ENCODE results near the gene CORIN. TPM values are rescaled to one million over a fixed set of nuclear protein-coding genes. Genes with fewer than 3 reads are reported as not detected.

CORIN gene
- total and polyA plus RNA-seq, 2 of the 4 experiments (the other 2 are of a cell fraction), result 20.3 to 24.7 TPM

DNA sequence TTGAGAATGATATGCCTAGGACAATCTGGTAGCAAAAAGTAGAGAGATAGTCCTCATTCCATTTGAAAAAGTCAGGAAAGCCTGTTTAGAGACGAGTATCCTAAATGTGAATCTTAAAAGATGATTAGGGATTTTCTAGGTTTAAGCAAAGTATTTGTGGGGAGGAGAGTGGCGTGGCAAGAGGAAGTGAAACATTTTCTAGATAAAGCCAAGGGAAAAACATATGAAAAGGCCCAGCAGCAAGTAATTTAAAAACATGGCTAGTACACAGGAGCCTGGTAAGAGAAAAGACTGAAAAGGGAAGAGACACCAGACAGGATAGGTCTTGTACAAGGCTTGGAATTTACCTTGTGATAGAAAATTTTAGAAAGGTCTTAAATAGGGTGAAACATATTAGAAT lies 45.9 kb downstream of the CORIN start:
- no peak for DNase-seq
- Histone ChIP-seq H4K8ac (ENCODE audit: low read depth in 2 of 2, low read length in 2 of 2) (no peak overlapping the region), H4K5ac (ENCODE audit: low read depth, low read length) (no peak overlapping the region), H3K4ac (ENCODE audit: low read depth, low read length) (no peak overlapping the region), H3K14ac (replicated peaks; ENCODE audit: low read depth, low read length) (no peak overlapping the region), H3K4me1 (ENCODE audit: control insufficient read depth, insufficient read depth, low read length) (no peaks in the 10 kb centered on the region), H3K4me3 (ENCODE audit: insufficient read depth, low read depth, low read length) (no peak overlapping the region), H3K9ac (ENCODE audit: low read depth, low read length) (no peak overlapping the region), H3K4me2 (ENCODE audit: low read depth, low read length) (no peak overlapping the region), H2BK15ac (ENCODE audit: low read depth, low read length) (no peak overlapping the region), H2AFZ (replicated peaks; ENCODE audit: low read length, poor library complexity) (no peak overlapping the region), H3K27ac (ENCODE audit: insufficient read depth, low read length) (no peak overlapping the region), H3K23ac (ENCODE audit: low read depth, low read length) (no peak overlapping the region), H3K56ac (ENCODE audit: extremely low read depth, insufficient read depth, low read length) (no peak overlapping the region), H2BK20ac (ENCODE audit: low read depth, low read length) (no peak overlapping the region), H3K36me3 (ENCODE audit: control insufficient read depth, insufficient read depth, low read length) (no peaks in the 10 kb centered on the region), H3K79me1 (ENCODE audit: low read depth in 1 of 2, low read length in 2 of 2) (no peaks in the 10 kb centered on the region), H3K27me3 (ENCODE audit: control insufficient read depth, insufficient read depth, low read length) (no peaks in the 10 kb centered on the region; the same call in 1 of the 2 replicates), H3K18ac (ENCODE audit: low read depth, low read length) (no peak overlapping the region), H4K91ac (ENCODE audit: insufficient read depth, low read depth, low read length) (no peak overlapping the region), H2AK9ac (replicated peaks; ENCODE audit: low read depth, low read length, poor library complexity) (no peak overlapping the region), H4K20me1 (ENCODE audit: insufficient read depth, low read length) (no peaks in the 10 kb centered on the region), H3K9me3 (ENCODE audit: control insufficient read depth, insufficient read depth, low read length) (no peaks in the 10 kb centered on the region; the same call in 1 of the 2 replicates), H3K9me1 (ENCODE audit: insufficient read depth, low read length) (no peaks in the 10 kb centered on the region), H2AK5ac (ENCODE audit: low read depth, low read length) (no peak overlapping the region), H2BK5ac (ENCODE audit: low read depth, low read length, poor library complexity, severe bottlenecking) (no peak overlapping the region), H2BK120ac (ENCODE audit: low read depth, low read length) (no peak overlapping the region)
- no TSS peak for BruUV-seq (replicated peaks)
- WGBS, 2 experiments (ENCODE audit: extremely low coverage in 2 of 2, insufficient read length in 1 of 2), result 80% methylated on average over 2 of the region's 2 CpGs; no CpG with 5 or more reads in 1 of the 2 experiments
- POLR2A ChIA-PET (ENCODE audit: unreplicated experiment), result no interaction called here
- TF ChIP-seq MAZ (IDR thresholded peaks at IDR 0.05; ENCODE audit: borderline replicate concordance, low read depth, low read length) (no peak), MAFK (IDR thresholded peaks at IDR 0.05; ENCODE audit: low read depth, low read length) (no peak), RCOR1 (IDR thresholded peaks at IDR 0.05; ENCODE audit: insufficient replicate concordance, low read length) (no peak), POLR2A (IDR thresholded peaks at IDR 0.05; ENCODE audit: low read depth, low read length) (no peak), FOS (IDR thresholded peaks at IDR 0.05; ENCODE audit: low read depth, low read length) (no peak), CHD1 (IDR thresholded peaks at IDR 0.05; ENCODE audit: low read depth, low read length) (no peak), RAD21 (IDR thresholded peaks at IDR 0.05; ENCODE audit: low read length) (no peak), MXI1 (IDR thresholded peaks at IDR 0.05; ENCODE audit: borderline replicate concordance, low read depth, low read length) (no peak)
- TF ChIP-seq, protein P1, sequence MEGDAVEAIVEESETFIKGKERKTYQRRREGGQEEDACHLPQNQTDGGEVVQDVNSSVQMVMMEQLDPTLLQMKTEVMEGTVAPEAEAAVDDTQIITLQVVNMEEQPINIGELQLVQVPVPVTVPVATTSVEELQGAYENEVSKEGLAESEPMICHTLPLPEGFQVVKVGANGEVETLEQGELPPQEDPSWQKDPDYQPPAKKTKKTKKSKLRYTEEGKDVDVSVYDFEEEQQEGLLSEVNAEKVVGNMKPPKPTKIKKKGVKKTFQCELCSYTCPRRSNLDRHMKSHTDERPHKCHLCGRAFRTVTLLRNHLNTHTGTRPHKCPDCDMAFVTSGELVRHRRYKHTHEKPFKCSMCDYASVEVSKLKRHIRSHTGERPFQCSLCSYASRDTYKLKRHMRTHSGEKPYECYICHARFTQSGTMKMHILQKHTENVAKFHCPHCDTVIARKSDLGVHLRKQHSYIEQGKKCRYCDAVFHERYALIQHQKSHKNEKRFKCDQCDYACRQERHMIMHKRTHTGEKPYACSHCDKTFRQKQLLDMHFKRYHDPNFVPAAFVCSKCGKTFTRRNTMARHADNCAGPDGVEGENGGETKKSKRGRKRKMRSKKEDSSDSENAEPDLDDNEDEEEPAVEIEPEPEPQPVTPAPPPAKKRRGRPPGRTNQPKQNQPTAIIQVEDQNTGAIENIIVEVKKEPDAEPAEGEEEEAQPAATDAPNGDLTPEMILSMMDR (conservative IDR thresholded peaks at IDR 0.05; ENCODE audit: low read depth, low read length), result no peak
- dilution Hi-C loops (cut with HindIII; ENCODE audit: low sequenced_read_pairs, unreplicated experiment), result no loop called here
- CTCF ChIA-PET, result no interaction called here
- in situ Hi-C loops (cut with MboI; ENCODE audit: low sequenced_read_pairs), result no loop called here
- intact Hi-C loops (cut with micrococcal nuclease), result no loop called here
- no peak for ATAC-seq (ENCODE audit: low read depth)
